OCI-LY3 (cell line): ENCODE data around the gene TP53AIP1.

Experiments
- H2AFZ ChIP-seq: fragments of 200-600, 300-600 bp; shearing (Covaris generic); 2 replicates; pipeline ENCODE4 v1.6.0; 2014; ENCODE audit warnings: antibody characterized with exemption, low read depth, low read length
- H3K27ac ChIP-seq: fragments of 200-600, 300-600 bp; sonication (generic); 2 replicates; pipeline ENCODE4 v1.5.1; 2014; ENCODE audit warnings: mild to moderate bottlenecking, low read length, moderate library complexity, mixed read lengths
- H3K27me3 ChIP-seq: fragments of 200-600, 300-600 bp; sonication (generic); 2 replicates; pipeline ENCODE4 v1.6.1; 2014; ENCODE audit warnings: low read depth, low read length, mixed read lengths
- H3K36me3 ChIP-seq: fragments of 200-600, 300-600 bp; sonication (generic); replicated peaks from 2 replicates; pipeline ENCODE3; 2014; ENCODE audit warnings: low read depth, low read length, mixed read lengths
- H3K4me1 ChIP-seq: fragments of 300-600, 200-600 bp; sonication (generic); 2 replicates; pipeline ENCODE4 v1.6.1; 2014; ENCODE audit warnings: low read length, mixed read lengths
- H3K4me2 ChIP-seq: fragments of 200-600, 300-600 bp; sonication (generic); 2 replicates; pipeline ENCODE4 v1.6.1; 2014; ENCODE audit warnings: low read length, mixed read lengths
- H3K4me3 ChIP-seq: fragments of 300-600, 200-600 bp; sonication (generic); 2 replicates; pipeline ENCODE4 v1.5.1; 2014; ENCODE audit warnings: antibody characterized with exemption, mild to moderate bottlenecking, low read length, moderate library complexity
- H3K79me2 ChIP-seq: fragments of 300-600, 200-600 bp; shearing (Covaris generic); 2 replicates; pipeline ENCODE4 v1.6.1; 2014; ENCODE audit warnings: mild to moderate bottlenecking, low read length, mixed read lengths
- H3K9ac ChIP-seq: fragments of 300-600, 200-600 bp; shearing (Covaris generic); 2 replicates; pipeline ENCODE4 v1.6.0; 2014; ENCODE audit warnings: mild to moderate bottlenecking, low read length, moderate library complexity
- H3K9me3 ChIP-seq: fragments of 200-600, 300-600 bp; shearing (Covaris generic); 2 replicates; pipeline ENCODE4 v1.6.1; 2014; ENCODE audit warnings: low read length, mixed read lengths; ENCODE audit not compliant: insufficient read depth
- H4K20me1 ChIP-seq: fragments of 200-600, 300-600 bp; sonication (generic); 2 replicates; pipeline ENCODE4 v1.6.1; 2016; ENCODE audit warnings: low read length, mixed read lengths; ENCODE audit not compliant: insufficient read depth
- CTCF ChIP-seq: fragments of 200-600, 300-600 bp; sonication (generic); IDR thresholded peaks from 2 replicates; pipeline ENCODE4 v1.5.1; 2014; ENCODE audit warnings: antibody characterized with exemption, low read length, low read depth
- EZH2phosphoT487 ChIP-seq: fragments of 200-600 bp; shearing (Covaris generic); IDR thresholded peaks from 2 replicates; pipeline ENCODE4 v1.6.1; 2018; ENCODE audit warnings: antibody characterized with exemption, mixed run types, low read depth

The TP53AIP1 gene

GRCh38 chr11:128964463-128964930, 21.8 kb upstream of the TP53AIP1 start:
- Histone ChIP-seq H3K4me2 (no peak overlapping the region), H3K27me3 (peaks cover 26% of the 10 kb centered on the region), H3K79me2 (no peaks in the 10 kb centered on the region), H3K9ac (no peak overlapping the region), H3K4me3 (no peak overlapping the region), H3K36me3 (no peaks in the 10 kb centered on the region), H3K27ac (no peak overlapping the region), H4K20me1 (no peaks in the 10 kb centered on the region), H3K4me1 (peaks cover 24% of the 10 kb centered on the region), H2AFZ (no peak overlapping the region), H3K9me3 (no peaks in the 10 kb centered on the region)
- TF ChIP-seq CTCF (no peak), EZH2phosphoT487 (no peak)

- no peaks in the 10 kb centered on the region for H3K36me3 ChIP-seq
- H3K27me3 ChIP-seq = peaks cover 32% of the 10 kb centered on the region
- H2AFZ ChIP-seq = no peak overlapping the region
- no peaks in the 10 kb centered on the region for H3K9me3 ChIP-seq
- peaks cover 24% of the 10 kb centered on the region for H3K4me1 ChIP-seq
- H3K9ac ChIP-seq = no peak overlapping the region
- H3K4me2 ChIP-seq = no peak overlapping the region
- H3K4me3 ChIP-seq = no peak overlapping the region
- H3K79me2 ChIP-seq = no peaks in the 10 kb centered on the region
- TF ChIP-seq EZH2phosphoT487 = no peak
- no peak for TF ChIP-seq CTCF
- no peak overlapping the region for H3K27ac ChIP-seq
- H4K20me1 ChIP-seq = no peaks in the 10 kb centered on the region
These were observed 21.2 kb upstream of the TP53AIP1 start for GRCh38 chr11:128963744-128964325.

GRCh38 chr11:128962896-128963295, 20.2 kb upstream of the TP53AIP1 start:
- Histone ChIP-seq H3K9me3 (no peaks in the 10 kb centered on the region), H3K4me1 (peaks cover 24% of the 10 kb centered on the region), H3K27ac (no peak overlapping the region), H3K4me2 (no peak overlapping the region), H3K79me2 (no peaks in the 10 kb centered on the region), H3K36me3 (no peaks in the 10 kb centered on the region), H3K9ac (no peak overlapping the region), H3K4me3 (no peak overlapping the region), H2AFZ (no peak overlapping the region), H4K20me1 (no peaks in the 10 kb centered on the region), H3K27me3 (peaks cover 42% of the 10 kb centered on the region)
- no peak for TF ChIP-seq CTCF
- TF ChIP-seq EZH2phosphoT487 = no peak

GRCh38 chr11:128961645-128962044, 19.0 kb upstream of the TP53AIP1 start:
- no peak overlapping the region for H3K4me2 ChIP-seq
- TF ChIP-seq CTCF (no peak), EZH2phosphoT487 (no peak)
- no peak overlapping the region for H3K27ac ChIP-seq
- H4K20me1 ChIP-seq = no peaks in the 10 kb centered on the region
- no peak overlapping the region for H3K9ac ChIP-seq
- H3K4me3 ChIP-seq = no peak overlapping the region
- H3K4me1 ChIP-seq = peaks cover 24% of the 10 kb centered on the region
- H3K9me3 ChIP-seq = no peaks in the 10 kb centered on the region
- no peak overlapping the region for H2AFZ ChIP-seq
- no peaks in the 10 kb centered on the region for H3K79me2 ChIP-seq
- H3K36me3 ChIP-seq = no peaks in the 10 kb centered on the region
- peaks cover 52% of the 10 kb centered on the region for H3K27me3 ChIP-seq
